ENCODE data around the gene ROBO4.
A peak's percentile ranks its signal among the peaks of the same experiment; 100 is the strongest.

The ROBO4 gene

DNA sequence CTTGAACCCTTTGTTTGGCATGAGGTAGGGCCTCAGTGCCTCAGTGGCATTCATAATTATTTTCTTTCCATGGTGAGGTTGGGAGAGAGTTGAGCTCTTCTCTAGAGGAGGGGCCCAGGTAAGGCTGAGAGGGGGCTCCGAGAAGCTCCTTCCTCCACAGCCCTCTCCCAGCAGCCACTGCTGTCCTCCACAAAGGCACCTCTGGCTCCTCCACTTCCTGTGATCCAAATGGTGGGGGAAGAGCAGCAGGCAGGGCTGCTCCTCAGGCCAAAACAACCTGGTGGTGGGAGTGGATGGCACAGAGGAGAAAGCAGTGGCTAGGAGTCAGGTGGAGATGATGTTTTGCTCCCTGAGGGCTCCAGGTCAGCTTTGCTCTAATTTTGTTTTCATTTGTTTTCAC, 13.3 kb downstream of the ROBO4 start:
- H3K4me1 ChIP-seq (ENCODE audit: control insufficient read depth, insufficient read depth, low read length) = peaks cover 11% of the 10 kb centered on the region
- H3K27me3 ChIP-seq (ENCODE audit: control insufficient read depth, insufficient read depth, low read length) = no peaks in the 10 kb centered on the region
- H3K9ac ChIP-seq (ENCODE audit: low read length) = no peak overlapping the region

DNA sequence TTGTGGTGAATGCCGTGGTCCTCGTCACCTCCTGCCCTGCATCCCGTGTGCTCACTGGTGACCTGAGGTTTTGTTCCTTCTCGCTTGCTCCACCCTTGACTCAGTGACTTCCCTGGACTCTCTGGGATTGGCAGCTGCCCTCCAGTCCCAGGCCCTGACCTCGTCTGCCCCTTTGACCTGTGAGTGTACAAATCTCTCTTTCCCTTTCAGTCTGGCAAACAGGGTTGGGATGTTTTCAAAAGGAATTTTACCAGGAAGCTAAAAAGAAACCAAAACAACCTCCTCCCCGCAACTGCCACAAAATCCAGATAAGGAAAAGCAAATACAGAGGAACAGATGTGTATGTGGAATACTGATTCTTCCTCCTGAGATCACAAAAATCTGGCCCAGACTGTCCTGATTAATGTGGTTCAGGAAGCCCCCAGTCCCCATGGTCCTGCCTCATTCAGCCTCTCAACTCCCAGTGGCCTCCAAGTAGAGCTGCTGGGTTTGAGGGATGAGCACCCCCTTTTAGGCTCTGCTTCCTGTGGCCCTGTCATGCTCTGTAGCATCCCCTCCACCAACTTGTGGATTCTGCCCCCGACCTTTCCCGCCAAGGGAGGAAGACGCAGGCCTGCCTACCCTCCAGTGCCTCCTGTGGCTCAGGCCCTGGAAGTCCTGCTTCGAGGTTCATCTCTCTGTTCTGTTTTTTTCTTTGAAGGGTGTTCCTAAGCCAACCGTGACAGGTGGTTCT, 15.2 kb downstream of the ROBO4 start:
- peaks cover 11% of the 10 kb centered on the region for H3K4me1 ChIP-seq (ENCODE audit: control insufficient read depth, insufficient read depth, low read length)
- H3K9ac ChIP-seq (ENCODE audit: low read length) = no peak overlapping the region
- H3K4me3 ChIP-seq (ENCODE audit: low read length) = no peak overlapping the region
- peaks cover 2% of the 10 kb centered on the region for H3K27me3 ChIP-seq (ENCODE audit: control insufficient read depth, insufficient read depth, low read length)
- H3K36me3 ChIP-seq (ENCODE audit: control insufficient read depth, insufficient read depth, low read length) = no peaks in the 10 kb centered on the region
- no peaks in the 10 kb centered on the region for H3K9me3 ChIP-seq (ENCODE audit: control insufficient read depth, low read length)

More for the DNA sequence above, 13.3 kb downstream of the ROBO4 start:
- no peaks in the 10 kb centered on the region for H3K36me3 ChIP-seq (ENCODE audit: control insufficient read depth, insufficient read depth, low read length)
- no peak overlapping the region for H3K4me3 ChIP-seq (ENCODE audit: low read length)
- H3K9me3 ChIP-seq (ENCODE audit: control insufficient read depth, low read length) = no peaks in the 10 kb centered on the region

DNA sequence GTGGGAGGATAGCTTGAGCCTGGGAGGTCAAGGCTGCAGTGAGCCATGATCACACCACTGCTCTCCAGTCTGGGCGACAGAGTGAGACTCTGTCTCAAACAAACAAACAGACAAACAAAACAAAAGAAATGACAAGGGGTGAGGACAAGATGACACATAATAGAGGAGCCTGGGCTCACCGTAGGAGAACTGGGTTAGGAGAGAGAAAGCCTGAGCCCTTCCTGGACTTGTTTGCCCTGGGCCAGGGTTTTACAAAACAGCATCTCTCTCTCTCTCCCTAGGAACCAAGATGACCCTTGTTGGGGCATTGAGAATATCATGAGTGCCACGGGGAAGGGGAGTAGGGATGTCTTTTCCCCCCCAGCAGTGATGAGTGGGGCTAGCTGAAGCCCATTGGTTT, 16.7 kb downstream of the ROBO4 start:
- Histone ChIP-seq H3K9ac (ENCODE audit: low read length) (no peak overlapping the region), H3K9me3 (ENCODE audit: control insufficient read depth, low read length) (no peaks in the 10 kb centered on the region), H3K4me3 (ENCODE audit: low read length) (no peak overlapping the region), H3K27me3 (ENCODE audit: control insufficient read depth, insufficient read depth, low read length) (peaks cover 12% of the 10 kb centered on the region), H3K36me3 (ENCODE audit: control insufficient read depth, insufficient read depth, low read length) (no peaks in the 10 kb centered on the region), H3K4me1 (ENCODE audit: control insufficient read depth, insufficient read depth, low read length) (peaks cover 22% of the 10 kb centered on the region)

DNA sequence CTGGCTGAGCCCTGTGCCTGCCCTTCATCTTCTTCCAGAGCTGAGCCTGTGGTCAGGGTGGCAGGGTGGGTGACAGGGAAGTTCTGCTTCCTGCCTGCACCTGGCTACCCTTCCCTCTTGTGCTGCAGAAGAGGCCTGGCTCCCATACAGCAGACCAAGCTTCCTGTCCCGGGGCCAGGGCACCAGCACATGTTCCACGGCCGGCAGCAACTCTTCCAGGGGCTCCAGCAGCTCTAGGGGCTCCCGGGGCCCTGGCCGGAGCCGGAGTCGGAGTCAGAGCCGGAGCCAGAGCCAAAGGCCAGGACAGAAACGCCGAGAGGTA, 17.4 kb downstream of the ROBO4 start:
- Histone ChIP-seq H3K4me1 (ENCODE audit: control insufficient read depth, insufficient read depth, low read length) (peaks cover 27% of the 10 kb centered on the region), H3K36me3 (ENCODE audit: control insufficient read depth, insufficient read depth, low read length) (no peaks in the 10 kb centered on the region), H3K9ac (ENCODE audit: low read length) (no peak overlapping the region), H3K4me3 (ENCODE audit: low read length) (no peak overlapping the region), H3K9me3 (ENCODE audit: control insufficient read depth, low read length) (no peaks in the 10 kb centered on the region), H3K27me3 (ENCODE audit: control insufficient read depth, insufficient read depth, low read length) (peaks cover 19% of the 10 kb centered on the region)

GRCh38 chr11:124879493-124880289, 18.0 kb downstream of the ROBO4 start:
- no peaks in the 10 kb centered on the region for H3K9me3 ChIP-seq (ENCODE audit: control insufficient read depth, low read length)
- peaks cover 25% of the 10 kb centered on the region for H3K27me3 ChIP-seq (ENCODE audit: control insufficient read depth, insufficient read depth, low read length)
- no peaks in the 10 kb centered on the region for H3K36me3 ChIP-seq (ENCODE audit: control insufficient read depth, insufficient read depth, low read length)
- no peak overlapping the region for H3K4me3 ChIP-seq (ENCODE audit: low read length)
- H3K9ac ChIP-seq (ENCODE audit: low read length) = no peak overlapping the region
- peaks cover 27% of the 10 kb centered on the region for H3K4me1 ChIP-seq (ENCODE audit: control insufficient read depth, insufficient read depth, low read length)

GRCh38 chr11:124878759-124879492, 18.7 kb downstream of the ROBO4 start:
- H3K9me3 ChIP-seq (ENCODE audit: control insufficient read depth, low read length) = no peaks in the 10 kb centered on the region
- H3K27me3 ChIP-seq (ENCODE audit: control insufficient read depth, insufficient read depth, low read length) = peaks cover 32% of the 10 kb centered on the region
- peaks cover 27% of the 10 kb centered on the region for H3K4me1 ChIP-seq (ENCODE audit: control insufficient read depth, insufficient read depth, low read length)
- H3K36me3 ChIP-seq (ENCODE audit: control insufficient read depth, insufficient read depth, low read length) = no peaks in the 10 kb centered on the region
- H3K4me3 ChIP-seq (ENCODE audit: low read length) = no peak overlapping the region
- H3K9ac ChIP-seq (ENCODE audit: low read length) = no peak overlapping the region

- no peak overlapping the region for H3K9ac ChIP-seq (ENCODE audit: low read length)
- H3K9me3 ChIP-seq (ENCODE audit: control insufficient read depth, low read length) = no peaks in the 10 kb centered on the region
- H3K27me3 ChIP-seq (ENCODE audit: control insufficient read depth, insufficient read depth, low read length) = peaks cover 38% of the 10 kb centered on the region
- no peak overlapping the region for H3K4me3 ChIP-seq (ENCODE audit: low read length)
- H3K36me3 ChIP-seq (ENCODE audit: control insufficient read depth, insufficient read depth, low read length) = no peaks in the 10 kb centered on the region
- peaks cover 27% of the 10 kb centered on the region for H3K4me1 ChIP-seq (ENCODE audit: control insufficient read depth, insufficient read depth, low read length)
Measured at GRCh38 chr11:124877910-124878758, 19.5 kb downstream of the ROBO4 start.

GRCh38 chr11:124877631-124877909, 20.1 kb downstream of the ROBO4 start:
- Histone ChIP-seq H3K4me3 (ENCODE audit: low read length) (no peak overlapping the region), H3K4me1 (ENCODE audit: control insufficient read depth, insufficient read depth, low read length) (peaks cover 21% of the 10 kb centered on the region), H3K9ac (ENCODE audit: low read length) (no peak overlapping the region), H3K9me3 (ENCODE audit: control insufficient read depth, low read length) (no peaks in the 10 kb centered on the region), H3K27me3 (ENCODE audit: control insufficient read depth, insufficient read depth, low read length) (peaks cover 44% of the 10 kb centered on the region), H3K36me3 (ENCODE audit: control insufficient read depth, insufficient read depth, low read length) (no peaks in the 10 kb centered on the region)

- H3K9me3 ChIP-seq (ENCODE audit: control insufficient read depth, low read length) = no peaks in the 10 kb centered on the region
- H3K9ac ChIP-seq (ENCODE audit: low read length) = peak overlapping the region; percentile 71
- H3K36me3 ChIP-seq (ENCODE audit: control insufficient read depth, insufficient read depth, low read length) = no peaks in the 10 kb centered on the region
- H3K4me1 ChIP-seq (ENCODE audit: control insufficient read depth, insufficient read depth, low read length) = peaks cover 17% of the 10 kb centered on the region
- peaks cover 50% of the 10 kb centered on the region for H3K27me3 ChIP-seq (ENCODE audit: control insufficient read depth, insufficient read depth, low read length)
- peak overlapping the region; percentile 49 for H3K4me3 ChIP-seq (ENCODE audit: low read length)
Measured at GRCh38 chr11:124876818-124877630, 20.6 kb downstream of the ROBO4 start.

GRCh38 chr11:124875943-124876817, 21.5 kb downstream of the ROBO4 start:
- no peaks in the 10 kb centered on the region for H3K9me3 ChIP-seq (ENCODE audit: control insufficient read depth, low read length)
- peaks cover 16% of the 10 kb centered on the region for H3K4me1 ChIP-seq (ENCODE audit: control insufficient read depth, insufficient read depth, low read length)
- H3K9ac ChIP-seq (ENCODE audit: low read length) = peak overlapping the region; percentile 71
- H3K36me3 ChIP-seq (ENCODE audit: control insufficient read depth, insufficient read depth, low read length) = no peaks in the 10 kb centered on the region
- peak overlapping the region; percentile 49 for H3K4me3 ChIP-seq (ENCODE audit: low read length)
- H3K27me3 ChIP-seq (ENCODE audit: control insufficient read depth, insufficient read depth, low read length) = peaks cover 56% of the 10 kb centered on the region
